ENCODE measurements around the gene GGA3. TPM values are rescaled to one million over a fixed set of nuclear protein-coding genes. Genes with fewer than 3 reads are reported as not detected.

The GGA3 gene
- total and polyA plus RNA-seq, 10 of the 15 experiments (the other 5 are each of a cell fraction or from before 2014, with no cell fraction given) = 7.0 to 57.5 (median 34.0) TPM

DNA sequence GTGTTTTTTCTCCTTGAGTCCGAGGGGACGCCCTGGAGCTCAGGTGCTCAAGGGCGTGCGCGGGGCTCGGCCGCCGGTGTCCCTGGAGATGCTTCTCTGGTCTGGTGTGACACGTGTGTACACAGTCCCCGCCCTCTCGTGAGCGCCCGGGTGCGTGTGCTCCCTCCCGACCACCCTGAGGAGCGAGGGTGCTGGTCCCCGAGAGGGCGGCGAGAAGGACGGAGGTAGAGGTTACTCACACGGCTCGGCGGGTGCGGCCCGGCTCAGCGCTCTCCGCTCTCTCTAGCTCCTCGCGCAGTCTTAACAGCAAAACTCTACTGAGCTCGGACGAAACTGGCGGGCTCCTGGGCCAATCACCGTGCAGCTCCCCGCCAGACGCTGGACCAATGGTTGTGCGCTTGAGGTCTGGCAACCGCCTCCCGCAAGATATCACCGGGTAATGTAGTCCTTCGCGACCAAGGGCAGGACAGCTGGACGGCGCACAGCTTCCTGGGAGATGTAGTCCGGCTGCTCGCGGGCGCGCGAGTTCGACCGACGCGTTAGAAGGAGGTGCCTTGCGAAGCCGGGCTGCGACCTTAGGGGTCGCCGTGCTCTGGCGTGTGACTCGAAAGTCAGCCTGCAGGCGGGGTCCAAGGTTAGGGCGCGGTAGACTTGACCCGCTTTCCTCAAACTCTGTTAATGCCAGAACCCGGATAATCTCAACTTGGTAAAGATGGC, 27.9 kb upstream of the GGA3 start, which contains the start of gene SLC25A19 (continued):
- no peak for TF ChIP-seq TCF7 (IDR thresholded peaks at IDR 0.05; ENCODE audit: borderline replicate concordance)
- peak; percentile 87 for TF ChIP-seq MXI1 (IDR thresholded peaks at IDR 0.05; ENCODE audit: low read depth, low read length)
- peak; percentile 9; the same call in 1 of the 2 replicates for TF ChIP-seq RB1 (IDR thresholded peaks at IDR 0.05; ENCODE audit: borderline replicate concordance)
- TF ChIP-seq, protein P1, sequence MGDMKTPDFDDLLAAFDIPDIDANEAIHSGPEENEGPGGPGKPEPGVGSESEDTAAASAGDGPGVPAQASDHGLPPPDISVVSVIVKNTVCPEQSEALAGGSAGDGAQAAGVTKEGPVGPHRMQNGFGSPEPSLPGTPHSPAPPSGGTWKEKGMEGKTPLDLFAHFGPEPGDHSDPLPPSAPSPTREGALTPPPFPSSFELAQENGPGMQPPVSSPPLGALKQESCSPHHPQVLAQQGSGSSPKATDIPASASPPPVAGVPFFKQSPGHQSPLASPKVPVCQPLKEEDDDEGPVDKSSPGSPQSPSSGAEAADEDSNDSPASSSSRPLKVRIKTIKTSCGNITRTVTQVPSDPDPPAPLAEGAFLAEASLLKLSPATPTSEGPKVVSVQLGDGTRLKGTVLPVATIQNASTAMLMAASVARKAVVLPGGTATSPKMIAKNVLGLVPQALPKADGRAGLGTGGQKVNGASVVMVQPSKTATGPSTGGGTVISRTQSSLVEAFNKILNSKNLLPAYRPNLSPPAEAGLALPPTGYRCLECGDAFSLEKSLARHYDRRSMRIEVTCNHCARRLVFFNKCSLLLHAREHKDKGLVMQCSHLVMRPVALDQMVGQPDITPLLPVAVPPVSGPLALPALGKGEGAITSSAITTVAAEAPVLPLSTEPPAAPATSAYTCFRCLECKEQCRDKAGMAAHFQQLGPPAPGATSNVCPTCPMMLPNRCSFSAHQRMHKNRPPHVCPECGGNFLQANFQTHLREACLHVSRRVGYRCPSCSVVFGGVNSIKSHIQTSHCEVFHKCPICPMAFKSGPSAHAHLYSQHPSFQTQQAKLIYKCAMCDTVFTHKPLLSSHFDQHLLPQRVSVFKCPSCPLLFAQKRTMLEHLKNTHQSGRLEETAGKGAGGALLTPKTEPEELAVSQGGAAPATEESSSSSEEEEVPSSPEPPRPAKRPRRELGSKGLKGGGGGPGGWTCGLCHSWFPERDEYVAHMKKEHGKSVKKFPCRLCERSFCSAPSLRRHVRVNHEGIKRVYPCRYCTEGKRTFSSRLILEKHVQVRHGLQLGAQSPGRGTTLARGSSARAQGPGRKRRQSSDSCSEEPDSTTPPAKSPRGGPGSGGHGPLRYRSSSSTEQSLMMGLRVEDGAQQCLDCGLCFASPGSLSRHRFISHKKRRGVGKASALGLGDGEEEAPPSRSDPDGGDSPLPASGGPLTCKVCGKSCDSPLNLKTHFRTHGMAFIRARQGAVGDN (IDR thresholded peaks at IDR 0.05) = peak; percentile 27; the same call in 1 of the 2 replicates
- TF ChIP-seq, protein P2, sequence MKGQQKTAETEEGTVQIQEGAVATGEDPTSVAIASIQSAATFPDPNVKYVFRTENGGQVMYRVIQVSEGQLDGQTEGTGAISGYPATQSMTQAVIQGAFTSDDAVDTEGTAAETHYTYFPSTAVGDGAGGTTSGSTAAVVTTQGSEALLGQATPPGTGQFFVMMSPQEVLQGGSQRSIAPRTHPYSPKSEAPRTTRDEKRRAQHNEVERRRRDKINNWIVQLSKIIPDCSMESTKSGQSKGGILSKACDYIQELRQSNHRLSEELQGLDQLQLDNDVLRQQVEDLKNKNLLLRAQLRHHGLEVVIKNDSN (IDR thresholded peaks at IDR 0.05; ENCODE audit: borderline replicate concordance, extremely low read length, insufficient read depth, low read depth, low read length) = peak; percentile 6
- TF ChIP-seq, protein P3, sequence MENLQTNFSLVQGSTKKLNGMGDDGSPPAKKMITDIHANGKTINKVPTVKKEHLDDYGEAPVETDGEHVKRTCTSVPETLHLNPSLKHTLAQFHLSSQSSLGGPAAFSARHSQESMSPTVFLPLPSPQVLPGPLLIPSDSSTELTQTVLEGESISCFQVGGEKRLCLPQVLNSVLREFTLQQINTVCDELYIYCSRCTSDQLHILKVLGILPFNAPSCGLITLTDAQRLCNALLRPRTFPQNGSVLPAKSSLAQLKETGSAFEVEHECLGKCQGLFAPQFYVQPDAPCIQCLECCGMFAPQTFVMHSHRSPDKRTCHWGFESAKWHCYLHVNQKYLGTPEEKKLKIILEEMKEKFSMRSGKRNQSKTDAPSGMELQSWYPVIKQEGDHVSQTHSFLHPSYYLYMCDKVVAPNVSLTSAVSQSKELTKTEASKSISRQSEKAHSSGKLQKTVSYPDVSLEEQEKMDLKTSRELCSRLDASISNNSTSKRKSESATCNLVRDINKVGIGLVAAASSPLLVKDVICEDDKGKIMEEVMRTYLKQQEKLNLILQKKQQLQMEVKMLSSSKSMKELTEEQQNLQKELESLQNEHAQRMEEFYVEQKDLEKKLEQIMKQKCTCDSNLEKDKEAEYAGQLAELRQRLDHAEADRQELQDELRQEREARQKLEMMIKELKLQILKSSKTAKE (IDR thresholded peaks at IDR 0.05; ENCODE audit: low read depth, poor library complexity, severe bottlenecking) = no peak
- no peak for TF ChIP-seq EP300 (IDR thresholded peaks at IDR 0.05; ENCODE audit: borderline replicate concordance in 1 of 2, control insufficient read depth in 1 of 2, low read depth in 2 of 2, low read length in 2 of 2)
- TF ChIP-seq SMARCA5 (IDR thresholded peaks at IDR 0.05) = peak; percentile 9; the same call in 1 of the 2 replicates
- peak; percentile 23; the same call in 1 of the 2 replicates for TF ChIP-seq GATAD2B (conservative IDR thresholded peaks at IDR 0.05; ENCODE audit: low read depth)
- TF ChIP-seq, protein P4, sequence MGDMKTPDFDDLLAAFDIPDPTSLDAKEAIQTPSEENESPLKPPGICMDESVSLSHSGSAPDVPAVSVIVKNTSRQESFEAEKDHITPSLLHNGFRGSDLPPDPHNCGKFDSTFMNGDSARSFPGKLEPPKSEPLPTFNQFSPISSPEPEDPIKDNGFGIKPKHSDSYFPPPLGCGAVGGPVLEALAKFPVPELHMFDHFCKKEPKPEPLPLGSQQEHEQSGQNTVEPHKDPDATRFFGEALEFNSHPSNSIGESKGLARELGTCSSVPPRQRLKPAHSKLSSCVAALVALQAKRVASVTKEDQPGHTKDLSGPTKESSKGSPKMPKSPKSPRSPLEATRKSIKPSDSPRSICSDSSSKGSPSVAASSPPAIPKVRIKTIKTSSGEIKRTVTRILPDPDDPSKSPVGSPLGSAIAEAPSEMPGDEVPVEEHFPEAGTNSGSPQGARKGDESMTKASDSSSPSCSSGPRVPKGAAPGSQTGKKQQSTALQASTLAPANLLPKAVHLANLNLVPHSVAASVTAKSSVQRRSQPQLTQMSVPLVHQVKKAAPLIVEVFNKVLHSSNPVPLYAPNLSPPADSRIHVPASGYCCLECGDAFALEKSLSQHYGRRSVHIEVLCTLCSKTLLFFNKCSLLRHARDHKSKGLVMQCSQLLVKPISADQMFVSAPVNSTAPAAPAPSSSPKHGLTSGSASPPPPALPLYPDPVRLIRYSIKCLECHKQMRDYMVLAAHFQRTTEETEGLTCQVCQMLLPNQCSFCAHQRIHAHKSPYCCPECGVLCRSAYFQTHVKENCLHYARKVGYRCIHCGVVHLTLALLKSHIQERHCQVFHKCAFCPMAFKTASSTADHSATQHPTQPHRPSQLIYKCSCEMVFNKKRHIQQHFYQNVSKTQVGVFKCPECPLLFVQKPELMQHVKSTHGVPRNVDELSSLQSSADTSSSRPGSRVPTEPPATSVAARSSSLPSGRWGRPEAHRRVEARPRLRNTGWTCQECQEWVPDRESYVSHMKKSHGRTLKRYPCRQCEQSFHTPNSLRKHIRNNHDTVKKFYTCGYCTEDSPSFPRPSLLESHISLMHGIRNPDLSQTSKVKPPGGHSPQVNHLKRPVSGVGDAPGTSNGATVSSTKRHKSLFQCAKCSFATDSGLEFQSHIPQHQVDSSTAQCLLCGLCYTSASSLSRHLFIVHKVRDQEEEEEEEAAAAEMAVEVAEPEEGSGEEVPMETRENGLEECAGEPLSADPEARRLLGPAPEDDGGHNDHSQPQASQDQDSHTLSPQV (IDR thresholded peaks at IDR 0.05) = no peak
- peak; percentile 96 for TF ChIP-seq POLR2AphosphoS5 (IDR thresholded peaks at IDR 0.05; ENCODE audit: low read length)
- TF ChIP-seq, protein P5, sequence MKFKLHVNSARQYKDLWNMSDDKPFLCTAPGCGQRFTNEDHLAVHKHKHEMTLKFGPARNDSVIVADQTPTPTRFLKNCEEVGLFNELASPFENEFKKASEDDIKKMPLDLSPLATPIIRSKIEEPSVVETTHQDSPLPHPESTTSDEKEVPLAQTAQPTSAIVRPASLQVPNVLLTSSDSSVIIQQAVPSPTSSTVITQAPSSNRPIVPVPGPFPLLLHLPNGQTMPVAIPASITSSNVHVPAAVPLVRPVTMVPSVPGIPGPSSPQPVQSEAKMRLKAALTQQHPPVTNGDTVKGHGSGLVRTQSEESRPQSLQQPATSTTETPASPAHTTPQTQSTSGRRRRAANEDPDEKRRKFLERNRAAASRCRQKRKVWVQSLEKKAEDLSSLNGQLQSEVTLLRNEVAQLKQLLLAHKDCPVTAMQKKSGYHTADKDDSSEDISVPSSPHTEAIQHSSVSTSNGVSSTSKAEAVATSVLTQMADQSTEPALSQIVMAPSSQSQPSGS (IDR thresholded peaks at IDR 0.05; ENCODE audit: low read length) = no peak
- peak in 1 of 2 experiments; percentile 46; a peak in 1 of 4 replicates for TF ChIP-seq SRF (IDR thresholded peaks at IDR 0.05; ENCODE audit: low read depth in 2 of 2, low read length in 2 of 2)
- TF ChIP-seq JUNB (IDR thresholded peaks at IDR 0.05) = no peak
- TF ChIP-seq ZSCAN29 (IDR thresholded peaks at IDR 0.05) = 0 out of 2 replicates have a peak, but pooled peaks have one; percentile 29
- TF ChIP-seq ZNF274 (IDR thresholded peaks at IDR 0.05; ENCODE audit: insufficient read depth, insufficient read length) = no peak

Data from GM12878 (cell line).